B cell (primary cell): Measurements from ENCODE around the gene SLC36A4. TPM values are rescaled to one million over a fixed set of nuclear protein-coding genes. Genes with fewer than 3 reads are reported as not detected.

Source experiments
- ATAC-seq: fragments of 200-7000 bp; cut with Tn5 transposase; one replicate; pipeline ENCODE4 v1.10.0; 2021; ENCODE audit warnings: low read depth, mild to moderate bottlenecking, moderate number of reproducible peaks, moderate library complexity
- CTCF ChIA-PET: fragments of 350-600 bp; sonication (Branson Sonifier 250); formaldehyde crosslinking; loops from one replicate; lab custom pipeline; 2021; ENCODE audit warnings: antibody characterized with exemption, inconsistent platforms; lab: Charles Lee
- POLR2A ChIA-PET: fragments of 350-600 bp; sonication (Branson Sonifier 250); formaldehyde crosslinking; loops from one replicate; lab custom pipeline; 2021; ENCODE audit warnings: antibody characterized with exemption; lab: Charles Lee
- DNase-seq: peaks from one replicate; pipeline ENCODE4 v3.0.0; 2013
- H2AFZ ChIP-seq: 2 replicates; pipeline ENCODE4 v1.6.1; 2012; ENCODE audit warnings: mild to moderate bottlenecking, low read depth, low read length; ENCODE audit not compliant: insufficient read depth, poor library complexity, severe bottlenecking
- H3K27ac ChIP-seq, 2 donors: 1 replicate in 1 of 2; 2 replicates in 1 of 2; pipeline ENCODE4 v1.5.1; 2012 to 2013; ENCODE audit warnings: low read length in 2 of 2, mild to moderate bottlenecking in 2 of 2, moderate library complexity in 1 of 2
- H3K27me3 ChIP-seq, 4 experiments: fragments of 200-600 bp in 1 of 4; sonication (generic) in 1 of 4; replicated peaks in 1 of 4; 1 replicate in 2 of 4; 2 replicates in 2 of 4; pipeline versions ENCODE4 v1.6.1 to v1.7.0; 2013 to 2016; ENCODE audit warnings: low read length in 3 of 4, mild to moderate bottlenecking in 2 of 4, mixed read lengths in 1 of 4, moderate library complexity in 1 of 4; ENCODE audit not compliant: insufficient read depth in 4 of 4, control insufficient read depth in 3 of 4; ENCODE audit errors: control extremely low read depth in 1 of 4
- H3K36me3 ChIP-seq, 2 experiments: replicated peaks in 1 of 2; 1 replicate in 1 of 2; 2 replicates in 1 of 2; pipeline versions ENCODE4 v1.6.1 to v1.7.1; 2013; ENCODE audit warnings: low read length in 1 of 2; ENCODE audit not compliant: insufficient read depth in 2 of 2, control insufficient read depth in 1 of 2; ENCODE audit errors: control extremely low read depth in 1 of 2, extremely low read depth in 1 of 2
- H3K4me1 ChIP-seq, 2 donors: fragments of 200-600 bp in 1 of 2; sonication (generic) in 1 of 2; 1 replicate in 1 of 2; 2 replicates in 1 of 2; pipeline versions ENCODE4 v1.5.1 to v1.6.1; 2013 to 2017; ENCODE audit warnings: low read length in 2 of 2; ENCODE audit not compliant: control insufficient read depth in 2 of 2, insufficient read depth in 2 of 2
- H3K4me2 ChIP-seq: replicated peaks from 2 replicates; pipeline ENCODE3; 2012; ENCODE audit warnings: mild to moderate bottlenecking, low read depth, low read length; ENCODE audit not compliant: poor library complexity, severe bottlenecking
- H3K4me3 ChIP-seq, 5 experiments: fragments of 200-600 bp in 1 of 5; sonication (generic) in 1 of 5; 1 replicate in 3 of 5; 2 replicates in 2 of 5; pipeline versions ENCODE4 v1.5.1 to v1.7.0; 2011 to 2016; ENCODE audit warnings: low read length in 4 of 5, mild to moderate bottlenecking in 4 of 5, low read depth in 2 of 5, control low read depth in 1 of 5, moderate library complexity in 1 of 5; ENCODE audit not compliant: insufficient read depth in 1 of 5; ENCODE audit errors: control extremely low read depth in 1 of 5, extremely low read depth in 1 of 5
- H3K79me2 ChIP-seq: fragments of 200-600 bp; sonication (generic); one replicate; pipeline ENCODE4 v1.6.0; 2016; ENCODE audit warnings: low read length; ENCODE audit not compliant: control insufficient read depth, insufficient read depth
- H3K9ac ChIP-seq: fragments of 200-600 bp; sonication (generic); 2 replicates; pipeline ENCODE4 v1.6.1; 2017; ENCODE audit warnings: mild to moderate bottlenecking, low read length, moderate library complexity
- H3K9me3 ChIP-seq, 3 donors: one replicate each; pipeline versions ENCODE4 v1.6.1 to v1.7.1; 2013; ENCODE audit warnings: low read length in 2 of 3; ENCODE audit not compliant: control insufficient read depth in 2 of 3, insufficient read depth in 1 of 3; ENCODE audit errors: control extremely low read depth in 1 of 3
- H4K20me1 ChIP-seq: 2 replicates; pipeline ENCODE4 v1.6.0; 2012; ENCODE audit warnings: mild to moderate bottlenecking, low read length; ENCODE audit not compliant: insufficient read depth, control insufficient read depth, poor library complexity, severe bottlenecking
- H3K27ac Mint-ChIP-seq: one replicate; pipeline ENCODE4 v1.8.0; 2021; ENCODE audit warnings: mixed read lengths
- H3K27me3 Mint-ChIP-seq: one replicate; pipeline ENCODE4 v1.8.0; 2021; ENCODE audit warnings: mixed read lengths
- H3K4me1 Mint-ChIP-seq: one replicate; pipeline ENCODE4 v1.8.0; 2021; ENCODE audit warnings: mixed read lengths
- H3K4me3 Mint-ChIP-seq: one replicate; pipeline ENCODE4 v1.8.0; 2021; ENCODE audit warnings: mixed read lengths
- H3K9me3 Mint-ChIP-seq: one replicate; pipeline ENCODE4 v1.8.0; 2022; ENCODE audit warnings: mixed read lengths; ENCODE audit not compliant: insufficient read depth
- EZH2 ChIP-seq: IDR thresholded peaks from 2 replicates; pipeline ENCODE4 v1.6.1; 2012; ENCODE audit warnings: borderline replicate concordance, low read depth, mild to moderate bottlenecking, moderate library complexity, low read length; ENCODE audit not compliant: insufficient read depth, poor library complexity, severe bottlenecking
- WGBS: methylation state at CpG from one replicate; pipeline ENCODE4 v1.1.5; 2013; ENCODE audit warnings: missing lambda C conversion rate; ENCODE audit not compliant: insufficient coverage; 5-methylcytosine and 5-hydroxymethylcytosine counted together
- intact Hi-C: fragments of 100-400 bp; cut with micrococcal nuclease; formaldehyde crosslinking; loops from one replicate; pipeline ENCODE4 v1.10.0; 2022
- polyA plus RNA-seq: library from polyadenylated mRNA; depleted of rRNA; stranded (reverse); fragments of >200 nt; gene quantifications from 2 replicates; pipeline ENCODE4 v1.2.3, GENCODE V29; 2012
- total RNA-seq, 2 donors: library from RNA; stranded (reverse); fragments of 120-200 nt in 1 of 2; gene quantifications; 1 replicate in 1 of 2; 2 replicates in 1 of 2; pipeline versions ENCODE4 v1.2.3 to v1.2.4, GENCODE V29; 2013 to 2022
- TF ChIP-seq, protein P1 (sequence below): fragments of 200-600 bp; IDR thresholded peaks from one replicate; pipeline ENCODE4 v1.8.0; 2022; ENCODE audit warnings: antibody characterized with exemption, mild to moderate bottlenecking

SLC36A4 gene
- total and polyA plus RNA-seq, 2 donors (not counting 1 experiment from before 2014, with no cell fraction given): 8.6 to 28.2 TPM

DNA sequence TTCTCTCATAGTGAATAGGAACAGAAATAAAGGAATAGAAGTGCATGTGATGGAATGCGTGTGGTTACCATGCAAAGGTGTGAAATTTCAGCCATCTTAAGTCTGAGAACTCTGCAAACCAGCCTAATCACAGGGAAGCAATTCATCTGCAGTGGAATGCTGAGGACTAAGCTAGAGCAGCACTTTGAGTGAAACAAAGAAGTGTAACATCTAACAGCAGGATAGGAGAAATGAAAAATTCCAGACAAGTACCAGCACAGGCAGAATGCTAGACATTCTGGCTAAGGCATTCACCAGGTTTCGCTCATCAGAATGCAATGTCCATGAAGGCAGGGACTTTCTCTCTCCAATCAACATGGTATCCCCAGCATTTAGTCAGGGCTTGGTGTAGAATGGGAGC is 41.2 kb upstream of the SLC36A4 start:
- ChIA-PET CTCF (interaction anchor here (0.6 to 2.5 kb wide), 8 partner anchors 13 to 413 kb away, joined by 3 to 13 read pairs (median 3); no protein-coding TSS in a partner anchor), POLR2A (no interaction called here)
- no peak for ATAC-seq
- Histone ChIP-seq H3K4me3 (no peak overlapping the region), H2AFZ (no peak overlapping the region), H3K9ac (no peak overlapping the region), H3K9me3 (no peaks in the 10 kb centered on the region), H4K20me1 (no peaks in the 10 kb centered on the region), H3K27me3 (peaks cover 0 to 8% (median 2%) of the 10 kb centered on the region in 4 experiments), H3K79me2 (no peaks in the 10 kb centered on the region), H3K4me1 (no peaks in the 10 kb centered on the region), H3K27ac (no peak overlapping the region), H3K4me2 (no peak overlapping the region), H3K36me3 (no peaks in the 10 kb centered on the region)
- TF ChIP-seq, protein P1, sequence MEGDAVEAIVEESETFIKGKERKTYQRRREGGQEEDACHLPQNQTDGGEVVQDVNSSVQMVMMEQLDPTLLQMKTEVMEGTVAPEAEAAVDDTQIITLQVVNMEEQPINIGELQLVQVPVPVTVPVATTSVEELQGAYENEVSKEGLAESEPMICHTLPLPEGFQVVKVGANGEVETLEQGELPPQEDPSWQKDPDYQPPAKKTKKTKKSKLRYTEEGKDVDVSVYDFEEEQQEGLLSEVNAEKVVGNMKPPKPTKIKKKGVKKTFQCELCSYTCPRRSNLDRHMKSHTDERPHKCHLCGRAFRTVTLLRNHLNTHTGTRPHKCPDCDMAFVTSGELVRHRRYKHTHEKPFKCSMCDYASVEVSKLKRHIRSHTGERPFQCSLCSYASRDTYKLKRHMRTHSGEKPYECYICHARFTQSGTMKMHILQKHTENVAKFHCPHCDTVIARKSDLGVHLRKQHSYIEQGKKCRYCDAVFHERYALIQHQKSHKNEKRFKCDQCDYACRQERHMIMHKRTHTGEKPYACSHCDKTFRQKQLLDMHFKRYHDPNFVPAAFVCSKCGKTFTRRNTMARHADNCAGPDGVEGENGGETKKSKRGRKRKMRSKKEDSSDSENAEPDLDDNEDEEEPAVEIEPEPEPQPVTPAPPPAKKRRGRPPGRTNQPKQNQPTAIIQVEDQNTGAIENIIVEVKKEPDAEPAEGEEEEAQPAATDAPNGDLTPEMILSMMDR: no peak
- TF ChIP-seq EZH2: no peak
- H3K4me1 Mint-ChIP-seq: no peaks in the 10 kb centered on the region
- H3K4me3 Mint-ChIP-seq: no peak overlapping the region
- H3K27ac Mint-ChIP-seq: no peak overlapping the region
- WGBS: 100% methylated on average over 1 of the region's 2 CpGs
- intact Hi-C loops: loop anchor here (10.0 kb wide), 1 partner anchor 546 kb away; the partner anchor contains the start of gene MED17
- peaks cover 29% of the 10 kb centered on the region for H3K27me3 Mint-ChIP-seq
- H3K9me3 Mint-ChIP-seq: no peaks in the 10 kb centered on the region
- no peak for DNase-seq

DNA sequence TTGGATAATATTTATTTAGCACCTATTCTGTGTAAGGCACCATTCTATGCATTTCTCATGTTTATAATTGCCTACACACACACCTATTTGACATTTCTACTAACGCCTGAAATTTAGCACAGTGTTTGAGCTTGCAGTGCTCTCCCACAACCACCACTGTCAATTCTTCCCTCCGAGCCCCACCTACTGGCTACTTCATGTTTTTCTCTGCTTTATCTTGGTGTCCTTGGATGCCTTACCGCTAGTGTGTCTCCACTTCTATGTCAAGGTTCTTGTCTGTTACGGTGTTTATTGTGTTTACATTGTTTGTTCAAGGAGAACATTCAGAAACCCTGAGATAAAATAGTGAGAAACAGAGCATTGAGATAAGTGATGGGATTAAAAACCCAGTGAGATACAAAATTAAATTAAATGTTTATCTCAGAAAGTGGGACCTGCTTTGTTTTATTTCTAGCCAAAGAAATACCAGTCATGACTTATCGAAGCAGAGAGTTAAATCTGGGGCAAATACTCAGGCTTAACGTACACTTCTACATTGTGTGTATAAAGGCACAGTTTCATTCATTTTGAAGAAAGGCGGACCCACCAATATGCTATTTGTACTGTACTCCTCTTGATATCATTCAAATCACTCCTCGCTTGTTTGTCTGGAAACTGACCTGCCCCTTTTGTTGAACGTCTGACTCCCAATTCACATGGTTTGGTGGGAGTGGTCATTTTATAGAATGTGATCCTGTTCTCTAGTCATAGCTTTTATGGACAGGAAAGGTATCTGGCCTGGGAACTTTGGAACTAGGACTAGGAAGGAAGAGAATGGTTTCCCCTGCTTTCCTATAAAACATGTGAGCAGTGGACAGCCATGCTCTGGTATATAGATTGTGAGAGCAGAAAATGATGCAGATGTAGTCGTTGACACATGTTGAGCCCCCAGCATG is 39.2 kb upstream of the SLC36A4 start:
- H3K9me3 Mint-ChIP-seq: no peaks in the 10 kb centered on the region
- Histone ChIP-seq H3K27ac (no peak overlapping the region), H3K9ac (no peak overlapping the region), H3K4me3 (no peak overlapping the region), H4K20me1 (no peaks in the 10 kb centered on the region), H3K79me2 (no peaks in the 10 kb centered on the region), H2AFZ (no peak overlapping the region), H3K4me2 (no peak overlapping the region), H3K27me3 (peaks cover 0 to 5% (median 2%) of the 10 kb centered on the region in 4 experiments), H3K36me3 (no peaks in the 10 kb centered on the region), H3K9me3 (no peaks in the 10 kb centered on the region), H3K4me1 (no peaks in the 10 kb centered on the region)
- H3K4me1 Mint-ChIP-seq: no peaks in the 10 kb centered on the region
- ATAC-seq (no peak), DNase-seq (peak; percentile 13)
- ChIA-PET POLR2A (no interaction called here), CTCF (interaction anchor here (0.8 to 3.8 kb wide), 12 partner anchors 9 to 1268 kb away, joined by 3 to 61 read pairs (median 4); no protein-coding TSS in a partner anchor)
- TF ChIP-seq, protein P1: peak; percentile 41
- TF ChIP-seq EZH2: no peak
- no peak overlapping the region for H3K27ac Mint-ChIP-seq
- intact Hi-C loops: loop anchor here (10.0 kb wide), 1 partner anchor 548 kb away; the partner anchor contains the start of gene MED17
- H3K4me3 Mint-ChIP-seq: no peak overlapping the region
- H3K27me3 Mint-ChIP-seq: peaks cover 34% of the 10 kb centered on the region
- 36% methylated on average over 5 of the region's 10 CpGs for WGBS
